Measurements from ENCODE around the gene TDRD12.
"Not testable (repeated sequence)": the region's sequence is repeated elsewhere in the genome, so short reads cannot be mapped to it uniquely, and the experiment has no call there.

TDRD12 gene

DNA sequence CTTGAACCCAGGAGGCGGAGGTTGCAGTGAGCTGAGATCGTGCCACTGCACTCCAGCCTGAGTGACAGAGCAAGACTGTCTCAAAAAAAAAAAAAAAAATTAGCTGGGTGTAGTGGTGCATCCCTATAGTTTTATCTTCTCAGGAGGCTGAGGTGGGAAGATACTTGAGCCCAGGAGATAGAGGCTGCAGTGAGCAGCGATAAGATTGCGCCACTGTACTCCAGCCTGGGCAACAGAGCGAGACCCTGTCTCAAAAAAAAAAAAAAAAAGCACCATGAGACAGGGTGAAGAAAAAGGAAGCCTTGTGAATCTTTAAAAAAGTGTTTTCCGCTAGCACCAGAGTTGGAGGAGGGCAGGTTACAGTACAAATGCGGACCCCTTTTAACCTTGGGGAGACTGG, 3.4 kb upstream of the TDRD12 start:
- H3K4me1 Mint-ChIP-seq, H3K9me3 Mint-ChIP-seq, H3K27me3 Mint-ChIP-seq, H3K27ac Mint-ChIP-seq, ATAC-seq, DNase-seq, H3K4me3 Mint-ChIP-seq: not testable (repeated sequence)

DNA sequence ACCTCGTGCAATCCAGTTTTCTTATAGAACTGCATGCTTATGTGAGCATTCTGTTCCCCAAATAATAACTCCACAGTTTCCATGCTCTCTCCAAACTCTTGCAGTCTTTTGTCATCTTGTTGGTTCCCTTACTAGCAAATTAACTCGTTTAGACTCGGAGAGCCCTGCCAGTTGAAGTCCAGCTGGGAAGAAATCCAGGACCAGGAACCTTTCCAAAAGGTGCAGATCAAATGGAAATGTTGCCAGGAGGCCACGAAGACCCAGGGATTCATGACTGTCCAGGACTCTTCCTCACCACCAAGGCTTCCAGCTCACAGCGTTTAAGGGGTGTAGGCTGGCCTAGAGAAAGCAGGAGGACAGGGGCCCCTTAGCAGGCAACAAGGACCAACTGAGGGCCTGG, 2.1 kb upstream of the TDRD12 start:
- Mint-ChIP-seq H3K9me3 (no peaks in the 10 kb centered on the region), H3K27me3 (no peaks in the 10 kb centered on the region), H3K4me1 (no peaks in the 10 kb centered on the region), H3K4me3 (no peak overlapping the region), H3K27ac (no peak overlapping the region)
- DNase-seq (no peak), ATAC-seq (no peak)

DNA sequence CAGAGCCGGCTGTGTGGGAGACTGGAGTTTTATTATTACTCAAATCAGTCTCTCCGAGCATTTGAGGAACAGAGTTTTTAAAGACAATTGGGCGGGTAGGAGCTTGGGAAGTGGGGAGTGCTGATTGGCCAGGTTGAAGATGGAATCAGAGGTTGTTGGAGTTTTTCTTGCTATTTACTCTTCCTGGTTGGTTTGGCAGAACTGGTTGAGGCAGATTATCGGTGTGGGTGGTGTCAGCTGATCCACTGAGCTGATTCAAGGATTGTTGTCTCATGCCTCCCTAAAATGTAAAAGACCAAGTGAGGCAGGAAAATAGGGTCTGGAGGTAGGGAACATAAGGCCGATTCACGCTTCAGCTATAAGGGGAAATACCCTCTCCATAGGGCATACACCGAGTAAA, 1.3 kb upstream of the TDRD12 start:
- H3K4me3 Mint-ChIP-seq = no peak overlapping the region
- peak overlapping the region in 1 of 2 donors; percentile 52 for H3K27ac Mint-ChIP-seq
- H3K27me3 Mint-ChIP-seq = no peaks in the 10 kb centered on the region
- no peaks in the 10 kb centered on the region for H3K9me3 Mint-ChIP-seq
- ATAC-seq (no peak), DNase-seq (no peak)
- no peaks in the 10 kb centered on the region for H3K4me1 Mint-ChIP-seq

DNA sequence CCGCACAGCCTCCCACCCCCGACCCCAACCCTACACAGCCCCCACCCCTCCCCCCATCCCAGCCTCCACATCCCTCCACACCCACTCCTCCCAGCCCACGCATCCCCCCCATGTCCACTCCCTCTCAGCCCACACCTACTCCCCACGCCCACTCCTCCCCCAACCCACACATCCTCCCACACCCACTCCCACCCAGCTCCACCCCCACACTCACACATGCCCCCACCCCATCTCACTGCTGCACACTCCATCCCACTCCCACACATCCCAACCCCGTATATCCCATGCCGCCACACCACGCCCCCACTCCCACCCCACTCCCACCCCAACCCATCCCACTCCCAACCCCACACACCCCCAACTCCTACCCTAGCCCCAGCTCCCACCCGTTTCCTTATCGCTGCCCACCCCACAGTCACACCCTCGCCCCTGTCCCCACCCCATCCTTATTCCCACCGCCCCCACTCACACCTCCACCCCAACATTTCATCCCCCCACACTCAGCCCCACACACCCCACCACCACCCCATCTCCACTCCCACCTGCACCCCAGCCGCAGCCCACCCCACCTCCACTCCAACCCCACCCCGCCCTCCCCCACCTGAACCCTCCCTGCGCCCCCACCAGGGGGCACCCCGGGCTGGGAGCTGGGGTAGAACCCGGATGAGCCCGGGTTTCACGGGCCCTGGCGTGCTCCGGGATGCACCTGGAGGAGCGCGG, 809 bp downstream of the TDRD12 start:
- H3K9me3 Mint-ChIP-seq = peaks cover 0 to under 1% of the 10 kb centered on the region in 2 donors
- DNase-seq (no peak), ATAC-seq (peak; percentile 61)
- no peak overlapping the region for H3K27ac Mint-ChIP-seq
- H3K4me3 Mint-ChIP-seq = no peak overlapping the region
- no peaks in the 10 kb centered on the region for H3K27me3 Mint-ChIP-seq
- H3K4me1 Mint-ChIP-seq = no peaks in the 10 kb centered on the region

DNA sequence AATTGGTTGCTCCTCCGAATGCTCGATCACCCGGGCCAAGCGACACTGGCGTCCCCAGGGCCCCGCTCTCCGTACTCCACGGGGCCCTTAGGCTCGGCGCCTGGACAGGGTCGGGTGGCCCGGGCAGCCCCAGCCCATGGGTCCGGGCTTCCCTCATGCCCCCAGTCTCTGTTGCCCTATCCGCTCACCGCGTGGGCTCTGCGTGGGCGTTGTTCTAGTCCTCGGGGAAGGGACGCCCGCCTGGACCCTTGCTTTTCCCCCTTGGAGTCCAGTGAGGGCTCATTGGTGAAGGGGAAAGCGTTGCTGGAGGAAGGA, 1.3 kb downstream of the TDRD12 start:
- Mint-ChIP-seq H3K9me3 (peaks cover 0 to 5% of the 10 kb centered on the region in 2 donors), H3K4me1 (no peaks in the 10 kb centered on the region), H3K4me3 (no peak overlapping the region), H3K27ac (peak overlapping the region in 1 of 2 donors; percentile 4), H3K27me3 (no peaks in the 10 kb centered on the region)
- peak; percentile 53 for ATAC-seq
- DNase-seq = no peak

DNA sequence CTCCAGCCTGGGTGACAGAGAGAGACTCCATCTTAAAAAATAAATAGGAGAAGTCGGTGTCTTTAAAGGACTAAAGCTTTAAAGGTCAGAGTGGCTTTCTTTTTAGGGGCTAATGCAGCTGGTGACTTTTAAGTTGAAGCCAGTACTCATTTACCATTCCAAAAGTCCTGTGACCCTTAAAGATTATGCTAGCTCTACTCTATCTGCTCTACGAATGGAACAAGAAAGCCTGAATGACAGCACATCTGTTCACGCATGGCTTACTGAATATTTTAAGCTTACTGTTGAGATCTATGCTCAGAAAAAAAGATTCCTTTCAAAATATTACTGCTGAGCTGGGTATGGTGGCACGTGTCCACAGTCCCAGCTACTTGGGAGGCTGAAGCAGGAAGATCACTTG, 16.4 kb downstream of the TDRD12 start:
- Mint-ChIP-seq H3K4me1 (no peaks in the 10 kb centered on the region), H3K4me3 (no peak overlapping the region), H3K27ac (peak overlapping the region in 1 of 2 donors; percentile 7), H3K9me3 (no peaks in the 10 kb centered on the region), H3K27me3 (peaks cover 22% of the 10 kb centered on the region)
- DNase-seq = no peak
- ATAC-seq = no peak

DNA sequence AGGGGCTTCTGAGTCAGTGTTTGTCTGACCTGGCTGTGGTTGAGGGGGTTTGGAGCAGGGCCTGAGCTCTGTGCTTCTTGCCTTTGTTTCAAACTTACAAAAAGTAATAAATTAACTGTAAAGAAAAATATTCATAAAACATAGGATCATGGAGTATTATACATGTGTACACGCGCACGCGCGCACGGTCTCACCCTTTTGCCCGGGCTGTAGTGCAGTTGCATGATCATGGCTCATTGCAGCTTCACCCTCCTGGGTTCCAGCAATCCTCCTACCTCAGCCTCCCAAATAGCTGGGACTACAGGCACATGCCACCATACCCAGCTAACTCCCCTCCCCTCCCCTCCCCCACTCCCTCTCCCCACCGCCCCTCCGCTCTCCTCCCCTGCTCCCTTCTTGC, 23.5 kb downstream of the TDRD12 start:
- peaks cover 7% of the 10 kb centered on the region for H3K4me1 Mint-ChIP-seq
- no peak overlapping the region for H3K27ac Mint-ChIP-seq
- no peaks in the 10 kb centered on the region for H3K9me3 Mint-ChIP-seq
- H3K4me3 Mint-ChIP-seq = no peak overlapping the region
- ATAC-seq (no peak), DNase-seq (no peak)
- peaks cover 33% of the 10 kb centered on the region for H3K27me3 Mint-ChIP-seq

DNA sequence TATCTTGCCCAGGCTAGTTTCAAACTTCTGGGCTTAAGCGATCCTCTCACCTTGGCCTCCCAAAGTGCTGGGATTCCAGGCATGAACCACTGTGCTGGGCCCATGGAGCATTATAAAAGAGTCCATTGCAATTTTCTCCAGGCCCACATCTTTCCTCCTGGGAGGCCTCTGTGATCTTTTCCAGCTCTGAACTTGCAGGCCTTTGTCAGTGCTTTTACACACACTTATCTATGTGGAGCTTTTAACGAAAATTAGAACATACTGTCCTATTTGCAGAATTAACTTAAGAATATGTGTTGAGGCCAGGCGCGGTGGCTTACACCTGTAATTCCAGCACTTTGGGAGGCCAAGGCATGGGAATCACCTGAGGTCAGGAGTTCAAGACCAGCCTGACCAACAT, 23.9 kb downstream of the TDRD12 start:
- Mint-ChIP-seq H3K4me1 (peaks cover 9% of the 10 kb centered on the region), H3K4me3 (no peak overlapping the region)
- no peak for ATAC-seq

DNA sequence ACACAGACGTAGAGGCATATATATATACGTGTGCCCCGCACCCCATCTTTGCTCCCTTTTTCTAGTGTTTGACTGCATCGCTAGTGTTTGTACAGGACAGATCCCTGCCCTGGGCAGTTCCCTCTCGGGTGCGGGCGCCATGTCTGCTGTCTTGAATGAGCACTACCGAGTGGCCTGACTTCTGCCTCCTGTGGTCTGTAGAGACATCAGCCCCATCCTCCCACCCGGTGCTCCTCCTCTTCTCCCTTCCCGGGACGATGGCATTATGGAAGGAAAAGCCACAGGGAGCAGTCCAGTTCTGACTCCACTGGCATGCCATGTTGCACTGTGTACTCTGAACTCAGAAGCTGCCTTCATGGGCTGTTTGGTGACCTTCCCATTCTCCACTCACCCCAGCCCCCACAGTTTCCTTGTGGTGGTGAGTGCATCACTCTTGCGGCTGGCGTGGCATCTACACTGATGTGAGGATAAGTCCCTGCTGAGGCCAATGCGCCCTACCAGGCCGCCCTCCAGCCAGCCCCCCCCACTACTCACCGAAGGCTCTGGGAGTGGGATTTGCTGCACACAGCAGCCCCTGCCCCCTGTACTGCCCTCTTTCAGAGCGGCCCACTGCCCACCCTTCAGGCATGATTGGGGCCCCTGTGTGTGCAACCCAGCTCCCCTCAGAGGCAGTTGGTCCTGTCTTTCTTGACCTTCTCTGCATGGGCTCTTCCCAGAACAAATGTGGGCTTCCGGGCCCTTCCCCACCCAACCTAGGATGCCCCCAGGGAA, 25.2 kb downstream of the TDRD12 start:
- Mint-ChIP-seq H3K4me1 (peaks cover 17% of the 10 kb centered on the region), H3K27ac (no peak overlapping the region), H3K4me3 (no peak overlapping the region), H3K27me3 (peaks cover 33% of the 10 kb centered on the region), H3K9me3 (no peaks in the 10 kb centered on the region)
- ATAC-seq (no peak), DNase-seq (no peak)

More for the DNA sequence above, 23.9 kb downstream of the TDRD12 start:
- Mint-ChIP-seq H3K27ac (no peak overlapping the region), H3K9me3 (no peaks in the 10 kb centered on the region), H3K27me3 (peaks cover 36% of the 10 kb centered on the region)
- no peak for DNase-seq

DNA sequence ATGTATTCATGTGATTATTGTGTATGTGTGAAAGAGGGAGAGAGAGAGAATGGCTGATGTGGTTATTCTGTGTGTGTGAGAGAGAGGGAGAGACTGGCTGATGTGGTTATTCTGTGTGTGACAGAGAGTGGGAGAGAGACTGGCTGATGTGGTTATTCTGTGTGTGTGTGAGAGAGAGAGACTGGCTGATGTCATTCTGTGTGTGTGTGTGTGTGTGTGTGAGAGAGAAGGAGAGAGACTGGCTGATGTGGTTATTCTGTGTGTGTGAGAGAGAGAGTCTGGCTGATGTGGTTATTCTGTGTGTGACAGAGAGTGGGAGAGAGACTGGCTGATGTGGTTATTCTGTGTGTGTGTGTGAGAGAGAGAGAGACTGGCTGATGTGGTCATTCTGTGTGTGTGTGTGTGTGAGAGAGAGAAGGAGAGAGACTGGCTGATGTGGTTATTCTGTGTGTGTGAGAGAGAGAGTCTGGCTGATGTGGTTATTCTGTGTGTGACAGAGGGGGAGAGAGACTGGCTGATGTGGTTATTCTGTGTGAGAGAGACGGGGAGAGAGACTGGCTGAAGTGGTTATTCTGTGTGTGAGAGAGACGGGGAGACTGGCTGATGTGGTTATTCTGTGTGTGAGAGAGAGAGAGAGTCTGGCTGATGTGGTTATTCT, 26.2 kb downstream of the TDRD12 start:
- H3K27ac Mint-ChIP-seq, H3K4me3 Mint-ChIP-seq, H3K9me3 Mint-ChIP-seq, ATAC-seq: not testable (repeated sequence)
- Mint-ChIP-seq H3K27me3 (peaks cover 36% of the 10 kb centered on the region), H3K4me1 (peaks cover 17% of the 10 kb centered on the region)
- peak; percentile 10 to 16 for DNase-seq

DNA sequence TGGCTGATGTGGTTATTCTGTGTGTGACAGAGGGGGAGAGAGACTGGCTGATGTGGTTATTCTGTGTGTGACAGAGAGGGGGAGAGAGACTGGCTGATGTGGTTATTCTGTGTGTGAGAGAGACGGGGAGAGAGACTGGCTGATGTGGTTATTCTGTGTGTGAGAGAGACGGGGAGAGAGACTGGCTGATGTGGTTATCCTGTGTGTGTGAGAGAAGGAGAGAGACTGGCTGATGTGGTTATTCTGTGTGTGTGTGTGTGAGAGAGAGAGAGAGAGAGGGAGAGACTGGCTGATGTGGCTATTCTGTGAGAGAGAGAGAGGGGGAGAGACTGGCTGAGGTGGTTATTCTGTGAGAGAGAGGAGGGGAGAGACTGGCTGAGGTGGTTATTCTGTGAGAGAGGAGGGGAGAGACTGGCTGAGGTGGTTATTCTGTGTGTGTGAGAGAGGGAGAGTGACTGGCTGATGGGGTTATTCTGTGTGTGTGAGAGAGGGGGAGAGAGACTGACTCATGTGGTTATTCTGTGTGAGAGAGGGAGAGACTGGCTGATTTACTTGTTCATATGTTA, 27.1 kb downstream of the TDRD12 start:
- H3K4me3 Mint-ChIP-seq, H3K27ac Mint-ChIP-seq, H3K9me3 Mint-ChIP-seq: not testable (repeated sequence)
- Mint-ChIP-seq H3K4me1 (peaks cover 17% of the 10 kb centered on the region), H3K27me3 (peaks cover 36% of the 10 kb centered on the region)
- ATAC-seq (peak; percentile 75), DNase-seq (peak; percentile 20 to 32)

DNA sequence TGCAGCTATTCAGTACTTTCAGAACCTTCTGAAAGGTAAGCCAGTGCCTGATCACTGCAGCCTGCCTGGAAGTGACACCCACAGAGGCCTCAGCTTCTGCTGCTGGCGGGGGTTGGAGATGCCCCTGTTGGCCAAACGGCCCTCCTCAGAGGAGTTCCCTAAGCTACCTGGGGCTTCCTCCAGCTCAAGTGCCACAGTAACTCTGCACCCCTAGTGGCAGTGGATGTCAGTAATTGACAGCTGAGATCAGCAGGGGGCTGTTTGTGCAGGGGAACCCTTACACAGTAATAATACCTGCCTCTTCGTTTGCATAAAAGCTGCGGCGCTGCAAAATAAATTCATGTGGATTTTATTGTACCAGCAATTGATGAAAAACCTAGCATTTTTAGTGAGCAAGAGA, 28.9 kb downstream of the TDRD12 start:
- peaks cover 53% of the 10 kb centered on the region for H3K27me3 Mint-ChIP-seq
- peak; percentile 55 for ATAC-seq
- no peak overlapping the region for H3K4me3 Mint-ChIP-seq
- peaks cover 17% of the 10 kb centered on the region for H3K4me1 Mint-ChIP-seq
- no peak overlapping the region for H3K27ac Mint-ChIP-seq
- peak; percentile 10 to 16 for DNase-seq
- H3K9me3 Mint-ChIP-seq = no peaks in the 10 kb centered on the region

DNA sequence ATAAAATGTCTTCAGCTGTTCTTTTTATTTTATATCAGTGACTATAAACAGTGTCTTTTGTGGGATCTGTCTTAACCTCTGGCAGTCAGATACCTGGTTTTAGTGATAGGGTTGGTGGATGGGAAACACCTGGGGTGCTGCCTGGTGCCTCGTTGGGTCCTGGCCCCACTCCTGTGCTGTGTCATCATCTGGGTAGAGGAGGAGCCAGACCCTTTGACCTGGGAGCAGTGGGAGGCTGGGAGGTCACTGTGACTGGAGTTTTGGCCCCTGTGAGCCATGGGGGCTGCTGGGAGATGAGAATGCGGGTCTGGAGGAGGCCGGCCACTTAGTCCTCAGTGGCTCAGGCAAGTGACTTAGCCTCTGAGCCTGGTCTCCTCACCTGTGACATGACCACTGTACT, 29.4 kb downstream of the TDRD12 start:
- no peak for DNase-seq
- ATAC-seq = no peak
- Mint-ChIP-seq H3K27ac (no peak overlapping the region), H3K9me3 (no peaks in the 10 kb centered on the region), H3K4me1 (peaks cover 17% of the 10 kb centered on the region), H3K4me3 (no peak overlapping the region), H3K27me3 (peaks cover 57% of the 10 kb centered on the region)

DNA sequence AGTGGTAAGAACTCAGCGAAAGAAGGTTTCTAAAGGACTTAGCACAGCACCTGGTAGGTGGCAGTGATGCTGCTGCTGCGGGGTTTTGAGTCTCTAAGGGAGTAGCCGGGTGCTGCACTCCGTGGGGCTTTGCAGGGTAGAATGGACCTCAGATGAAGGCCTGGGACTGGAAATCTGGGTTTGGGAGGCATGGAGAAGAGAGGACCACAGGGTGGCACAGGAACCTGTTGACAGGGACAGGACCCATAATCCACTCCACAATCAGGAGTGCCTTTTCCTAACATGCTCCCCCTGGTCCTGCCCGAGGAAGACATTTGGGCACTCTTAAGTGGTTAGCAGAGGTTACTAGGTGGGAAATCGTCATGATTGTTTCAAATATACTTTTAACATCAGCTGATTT, 29.8 kb downstream of the TDRD12 start:
- peaks cover 61% of the 10 kb centered on the region for H3K27me3 Mint-ChIP-seq
- no peak overlapping the region for H3K27ac Mint-ChIP-seq
- no peak for DNase-seq
- no peak for ATAC-seq
- no peaks in the 10 kb centered on the region for H3K9me3 Mint-ChIP-seq
- peaks cover 17% of the 10 kb centered on the region for H3K4me1 Mint-ChIP-seq
- no peak overlapping the region for H3K4me3 Mint-ChIP-seq

DNA sequence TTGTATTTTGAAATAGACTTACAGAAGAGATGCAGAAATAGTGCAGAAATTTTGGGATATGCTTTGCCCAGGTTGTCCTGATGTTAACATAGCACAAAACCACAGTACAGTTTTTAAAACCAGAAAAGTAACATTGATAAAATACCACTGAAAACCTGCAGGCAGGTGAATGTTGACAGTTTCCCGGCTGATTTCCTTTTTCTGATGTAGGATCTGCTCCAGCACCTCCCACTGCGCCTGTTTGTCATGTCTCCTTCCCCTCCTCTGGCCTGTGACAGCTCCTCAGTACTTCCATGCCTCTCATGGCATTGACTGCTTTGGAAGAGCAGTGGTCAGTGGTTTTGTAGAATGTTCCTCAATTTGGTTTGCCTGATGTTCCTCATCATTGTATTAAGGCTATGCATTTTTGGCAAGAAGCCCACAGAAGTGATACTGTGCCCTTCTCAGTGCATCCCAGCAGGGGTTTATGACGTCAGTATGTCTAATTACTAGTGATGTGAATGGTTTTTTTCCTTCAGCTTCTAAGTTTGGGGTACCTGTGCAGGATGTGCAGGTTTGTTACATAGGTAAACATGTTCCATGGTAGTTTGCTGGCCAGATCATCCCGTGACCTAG, 31.0 kb downstream of the TDRD12 start:
- Mint-ChIP-seq H3K9me3 (no peaks in the 10 kb centered on the region), H3K4me3 (no peak overlapping the region), H3K4me1 (peaks cover 17% of the 10 kb centered on the region), H3K27me3 (peaks cover 70% of the 10 kb centered on the region), H3K27ac (no peak overlapping the region)
- ATAC-seq (no peak), DNase-seq (no peak)
